ENCODE data around the gene SAG.

SAG gene

DNA sequence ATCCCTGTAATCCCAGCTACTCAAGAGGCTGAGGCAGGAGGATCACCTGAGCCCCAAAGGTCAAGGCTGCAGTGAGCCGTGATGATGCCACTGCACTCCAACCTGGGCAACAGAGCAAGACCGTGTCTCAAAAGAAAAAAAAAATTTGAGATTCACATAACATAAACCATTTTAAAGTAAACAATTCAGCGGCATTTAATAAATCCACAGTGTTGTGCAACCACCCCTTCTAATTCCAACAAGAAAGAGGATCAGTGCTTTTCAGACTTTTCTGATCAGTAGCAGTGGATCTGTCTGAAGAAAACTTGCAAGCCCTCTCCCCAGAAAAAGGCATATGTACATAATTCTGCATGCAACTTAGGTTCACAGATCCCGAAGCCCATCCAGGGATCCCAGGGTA lies 7.2 kb upstream of the SAG start:
- Histone ChIP-seq H2AFZ (ENCODE audit: low read length) (no peak overlapping the region), H3K9me3 (replicated peaks; ENCODE audit: insufficient read depth, low read length) (no peaks in the 10 kb centered on the region), H3K79me2 (ENCODE audit: low read length) (no peaks in the 10 kb centered on the region), H4K20me1 (ENCODE audit: insufficient read depth, low read length) (no peaks in the 10 kb centered on the region), H3K36me3 (replicated peaks; ENCODE audit: insufficient read depth, low read length) (no peaks in the 10 kb centered on the region), H3K4me2 (ENCODE audit: low read depth, low read length) (no peak overlapping the region), H3K27ac (ENCODE audit: low read length) (no peak overlapping the region), H3K27me3 (replicated peaks; ENCODE audit: insufficient read depth, low read length) (no peaks in the 10 kb centered on the region), H3K9me2 (replicated peaks; ENCODE audit: insufficient read depth, low read length) (no peaks in the 10 kb centered on the region), H3F3A (ENCODE audit: insufficient read depth, low read length) (no peaks in the 10 kb centered on the region), H3K9ac (ENCODE audit: low read length) (no peak overlapping the region), H3K4me3 (ENCODE audit: low read length) (no peak overlapping the region), H3K4me1 (ENCODE audit: low read length) (no peaks in the 10 kb centered on the region)
- DNase-seq = no peak
- TF ChIP-seq EZH2phosphoT487 (IDR thresholded peaks at IDR 0.05; ENCODE audit: low read length) (no peak), EZH2 (optimal IDR thresholded peaks at IDR 0.05; ENCODE audit: low read depth, low read length) (no peak)
- TF ChIP-seq, protein P1, sequence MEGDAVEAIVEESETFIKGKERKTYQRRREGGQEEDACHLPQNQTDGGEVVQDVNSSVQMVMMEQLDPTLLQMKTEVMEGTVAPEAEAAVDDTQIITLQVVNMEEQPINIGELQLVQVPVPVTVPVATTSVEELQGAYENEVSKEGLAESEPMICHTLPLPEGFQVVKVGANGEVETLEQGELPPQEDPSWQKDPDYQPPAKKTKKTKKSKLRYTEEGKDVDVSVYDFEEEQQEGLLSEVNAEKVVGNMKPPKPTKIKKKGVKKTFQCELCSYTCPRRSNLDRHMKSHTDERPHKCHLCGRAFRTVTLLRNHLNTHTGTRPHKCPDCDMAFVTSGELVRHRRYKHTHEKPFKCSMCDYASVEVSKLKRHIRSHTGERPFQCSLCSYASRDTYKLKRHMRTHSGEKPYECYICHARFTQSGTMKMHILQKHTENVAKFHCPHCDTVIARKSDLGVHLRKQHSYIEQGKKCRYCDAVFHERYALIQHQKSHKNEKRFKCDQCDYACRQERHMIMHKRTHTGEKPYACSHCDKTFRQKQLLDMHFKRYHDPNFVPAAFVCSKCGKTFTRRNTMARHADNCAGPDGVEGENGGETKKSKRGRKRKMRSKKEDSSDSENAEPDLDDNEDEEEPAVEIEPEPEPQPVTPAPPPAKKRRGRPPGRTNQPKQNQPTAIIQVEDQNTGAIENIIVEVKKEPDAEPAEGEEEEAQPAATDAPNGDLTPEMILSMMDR (IDR thresholded peaks at IDR 0.05; ENCODE audit: low read length) = no peak

DNA sequence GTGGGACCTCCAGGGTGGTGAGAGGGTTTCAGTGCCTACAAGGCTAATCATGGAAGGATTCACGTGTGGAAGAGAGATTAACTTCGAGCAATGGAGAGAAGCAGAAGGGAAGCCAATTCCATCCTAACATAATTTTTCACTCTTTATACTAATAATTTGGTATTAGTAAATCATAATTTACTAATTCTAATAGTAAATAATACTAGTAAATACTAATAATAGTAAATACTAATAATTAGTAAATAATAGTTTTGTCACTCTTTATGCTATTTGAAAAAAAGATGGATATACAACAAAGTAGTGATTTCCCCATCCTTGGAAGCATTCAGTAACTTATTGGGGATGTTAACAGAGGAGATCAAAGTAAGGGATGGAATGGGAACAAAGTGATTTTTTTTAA lies 6.4 kb upstream of the SAG start:
- TF ChIP-seq EZH2 (optimal IDR thresholded peaks at IDR 0.05; ENCODE audit: low read depth, low read length) (no peak), EZH2phosphoT487 (IDR thresholded peaks at IDR 0.05; ENCODE audit: low read length) (no peak)
- TF ChIP-seq, protein P1 (IDR thresholded peaks at IDR 0.05; ENCODE audit: low read length) = no peak
- H3F3A ChIP-seq (ENCODE audit: insufficient read depth, low read length) = no peaks in the 10 kb centered on the region
- H3K9me3 ChIP-seq (replicated peaks; ENCODE audit: insufficient read depth, low read length) = no peaks in the 10 kb centered on the region
- H3K36me3 ChIP-seq (replicated peaks; ENCODE audit: insufficient read depth, low read length) = no peaks in the 10 kb centered on the region
- H3K27ac ChIP-seq (ENCODE audit: low read length) = no peak overlapping the region
- no peaks in the 10 kb centered on the region for H3K79me2 ChIP-seq (ENCODE audit: low read length)
- no peak overlapping the region for H3K4me3 ChIP-seq (ENCODE audit: low read length)
- no peak overlapping the region for H2AFZ ChIP-seq (ENCODE audit: low read length)
- no peaks in the 10 kb centered on the region for H3K9me2 ChIP-seq (replicated peaks; ENCODE audit: insufficient read depth, low read length)
- no peaks in the 10 kb centered on the region for H3K27me3 ChIP-seq (replicated peaks; ENCODE audit: insufficient read depth, low read length)
- H3K4me1 ChIP-seq (ENCODE audit: low read length) = no peaks in the 10 kb centered on the region
- no peaks in the 10 kb centered on the region for H4K20me1 ChIP-seq (ENCODE audit: insufficient read depth, low read length)
- no peak overlapping the region for H3K4me2 ChIP-seq (ENCODE audit: low read depth, low read length)
- no peak for DNase-seq
- H3K9ac ChIP-seq (ENCODE audit: low read length) = no peak overlapping the region

DNA sequence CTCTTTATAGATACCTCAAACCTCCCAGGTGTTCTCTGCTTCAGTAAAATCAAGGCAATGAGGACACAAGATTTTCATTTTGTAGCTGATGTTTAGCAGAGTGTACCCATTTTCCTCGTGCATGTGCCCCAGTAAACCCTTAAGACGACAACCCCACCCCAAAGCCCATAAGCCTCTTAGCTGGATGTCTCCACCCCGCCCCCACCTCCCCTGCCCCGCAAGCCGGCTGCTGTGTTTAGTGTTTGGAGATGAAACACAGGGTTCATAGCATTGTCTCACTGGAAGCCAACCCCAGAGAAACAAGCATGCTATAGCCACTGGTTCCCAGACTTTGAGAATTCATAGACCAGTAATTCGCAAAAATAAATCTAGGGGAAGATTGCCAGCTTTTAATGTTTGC lies 5.8 kb upstream of the SAG start:
- Histone ChIP-seq H3K9me3 (replicated peaks; ENCODE audit: insufficient read depth, low read length) (no peaks in the 10 kb centered on the region), H3K79me2 (ENCODE audit: low read length) (no peaks in the 10 kb centered on the region), H2AFZ (ENCODE audit: low read length) (no peak overlapping the region), H4K20me1 (ENCODE audit: insufficient read depth, low read length) (no peaks in the 10 kb centered on the region), H3F3A (ENCODE audit: insufficient read depth, low read length) (no peaks in the 10 kb centered on the region), H3K27ac (ENCODE audit: low read length) (no peak overlapping the region), H3K9me2 (replicated peaks; ENCODE audit: insufficient read depth, low read length) (no peaks in the 10 kb centered on the region), H3K4me1 (ENCODE audit: low read length) (no peaks in the 10 kb centered on the region), H3K36me3 (replicated peaks; ENCODE audit: insufficient read depth, low read length) (no peaks in the 10 kb centered on the region), H3K27me3 (replicated peaks; ENCODE audit: insufficient read depth, low read length) (no peaks in the 10 kb centered on the region), H3K4me2 (ENCODE audit: low read depth, low read length) (no peak overlapping the region), H3K4me3 (ENCODE audit: low read length) (no peak overlapping the region), H3K9ac (ENCODE audit: low read length) (no peak overlapping the region)
- TF ChIP-seq, protein P1 (IDR thresholded peaks at IDR 0.05; ENCODE audit: low read length) = no peak
- TF ChIP-seq EZH2phosphoT487 (IDR thresholded peaks at IDR 0.05; ENCODE audit: low read length) = no peak
- TF ChIP-seq EZH2 (optimal IDR thresholded peaks at IDR 0.05; ENCODE audit: low read depth, low read length) = no peak
- DNase-seq = no peak

All from MM.1S (cell line).